Transverse colon (tissue), 4 donors: ENCODE results near the gene TMEM163. TPM values are rescaled to one million over a fixed set of nuclear protein-coding genes. Genes with fewer than 3 reads are reported as not detected.

Experiments
- DNase-seq: peaks from one replicate; pipeline ENCODE4 v3.0.0-alpha.2; 2019
- H3K27ac ChIP-seq, 4 donors: fragments of 200-600 bp; sonication (generic); 2 replicates each; pipeline ENCODE4 v1.5.1; 2016 to 2018; ENCODE audit warnings: inconsistent platforms in 4 of 4
- H3K27me3 ChIP-seq: fragments of 200-600 bp; sonication (generic); 2 replicates; pipeline ENCODE4 v1.5.1; 2017; ENCODE audit warnings: inconsistent platforms
- H3K36me3 ChIP-seq, 4 donors: fragments of 200-600 bp; sonication (generic); 2 replicates each; pipeline ENCODE4 v1.5.1; 2017 to 2019; ENCODE audit warnings: inconsistent platforms in 4 of 4
- H3K4me1 ChIP-seq, 4 donors: fragments of 200-600 bp; sonication (generic); 2 replicates each; pipeline ENCODE4 v1.5.1; 2017 to 2020; ENCODE audit warnings: inconsistent platforms in 4 of 4
- H3K4me3 ChIP-seq, 4 donors: fragments of 200-600 bp; sonication (generic); 1 replicate in 1 of 4; 2 replicates in 3 of 4; pipeline versions ENCODE4 v1.5.1 to v1.6.1; 2017 to 2019; ENCODE audit warnings: inconsistent platforms in 4 of 4
- H3K9me3 ChIP-seq, 2 donors: fragments of 200-600 bp; sonication (generic); 2 replicates each; pipeline ENCODE4 v1.5.1; 2017 to 2019; ENCODE audit warnings: inconsistent platforms in 2 of 2
- EP300 ChIP-seq: sonication (generic); formaldehyde crosslinking; IDR thresholded peaks from one replicate; pipeline ENCODE4 v1.6.1; 2017; ENCODE audit warnings: antibody characterized with exemption, low read depth
- POLR2A ChIP-seq: fragments of 450-650 bp; IDR thresholded peaks from one replicate; pipeline ENCODE4 v1.6.1; 2016; ENCODE audit warnings: antibody characterized with exemption, mild to moderate bottlenecking, moderate library complexity
- POLR2AphosphoS5 ChIP-seq, 3 donors: sonication (generic); formaldehyde crosslinking; IDR thresholded peaks; one replicate each; pipeline ENCODE4 v1.6.1; 2016; ENCODE audit warnings: antibody characterized with exemption in 3 of 3
- WGBS, 2 donors: methylation state at CpG; one replicate each; pipeline ENCODE4 v1.1.5; 2018; ENCODE audit warnings: low coverage in 1 of 2; 5-methylcytosine and 5-hydroxymethylcytosine counted together
- in situ Hi-C, 4 donors: fragments of 200-750 bp; cut with MboI; loops; one replicate each; pipeline versions ENCODE4 v1.15.0 to v1.15.1; 2017; ENCODE audit warnings: low sequenced_read_pairs in 3 of 4, low pct_ligation_motif_present in 1 of 4, low pct_unique_long_range_greater_than_20kb in 1 of 4
- intact Hi-C: fragments of 100-400 bp; cut with DNase I; formaldehyde crosslinking; loops from one replicate; pipeline ENCODE4 v1.15.1; 2023; ENCODE audit warnings: low total_unique reads
- total RNA-seq, 4 donors: library from RNA; depleted of rRNA; stranded (reverse); fragments of >200 nt; gene quantifications; one replicate each; pipeline ENCODE4 v1.1.0, GENCODE V29; 2016
- TF ChIP-seq, protein P1 (sequence below), 5 experiments: fragments of 200-600 bp in 3 of 5; fragments of 450-650 bp in 2 of 5; sonication (generic) in 3 of 5; IDR thresholded peaks; 1 replicate in 2 of 5; 2 replicates in 3 of 5; pipeline ENCODE4 v1.5.1; 2016 to 2017; ENCODE audit warnings: antibody characterized with exemption in 5 of 5, inconsistent platforms in 3 of 5, mild to moderate bottlenecking in 2 of 5, moderate library complexity in 1 of 5

Gene TMEM163
- total RNA-seq, 4 donors from 2014 or later: 0.48 TPM; not detected in 3

GRCh38 chr2:134549104-134549503 lies 169.7 kb downstream of the TMEM163 start:
- H3K27ac ChIP-seq: no peak overlapping the region
- H3K4me1 ChIP-seq: no peaks in the 10 kb centered on the region
- TF ChIP-seq POLR2A (no peak), POLR2AphosphoS5 (IDR thresholded peaks at IDR 0.05) (no peak), EP300 (no peak)
- TF ChIP-seq, protein P1, sequence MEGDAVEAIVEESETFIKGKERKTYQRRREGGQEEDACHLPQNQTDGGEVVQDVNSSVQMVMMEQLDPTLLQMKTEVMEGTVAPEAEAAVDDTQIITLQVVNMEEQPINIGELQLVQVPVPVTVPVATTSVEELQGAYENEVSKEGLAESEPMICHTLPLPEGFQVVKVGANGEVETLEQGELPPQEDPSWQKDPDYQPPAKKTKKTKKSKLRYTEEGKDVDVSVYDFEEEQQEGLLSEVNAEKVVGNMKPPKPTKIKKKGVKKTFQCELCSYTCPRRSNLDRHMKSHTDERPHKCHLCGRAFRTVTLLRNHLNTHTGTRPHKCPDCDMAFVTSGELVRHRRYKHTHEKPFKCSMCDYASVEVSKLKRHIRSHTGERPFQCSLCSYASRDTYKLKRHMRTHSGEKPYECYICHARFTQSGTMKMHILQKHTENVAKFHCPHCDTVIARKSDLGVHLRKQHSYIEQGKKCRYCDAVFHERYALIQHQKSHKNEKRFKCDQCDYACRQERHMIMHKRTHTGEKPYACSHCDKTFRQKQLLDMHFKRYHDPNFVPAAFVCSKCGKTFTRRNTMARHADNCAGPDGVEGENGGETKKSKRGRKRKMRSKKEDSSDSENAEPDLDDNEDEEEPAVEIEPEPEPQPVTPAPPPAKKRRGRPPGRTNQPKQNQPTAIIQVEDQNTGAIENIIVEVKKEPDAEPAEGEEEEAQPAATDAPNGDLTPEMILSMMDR (IDR thresholded peaks at IDR 0.05): no peak
- 82 to 86% methylated on average over 2 to 3 of the region's 3 CpGs for WGBS, 2 donors
- in situ Hi-C loops (no loop called here), intact Hi-C loops (no loop called here)
- no peaks in the 10 kb centered on the region for H3K27me3 ChIP-seq
- no peaks in the 10 kb centered on the region for H3K36me3 ChIP-seq
- DNase-seq: no peak
- no peaks in the 10 kb centered on the region for H3K9me3 ChIP-seq
- no peak overlapping the region for H3K4me3 ChIP-seq

GRCh38 chr2:134540990-134541389 lies 177.8 kb downstream of the TMEM163 start:
- Histone ChIP-seq H3K27me3 (no peaks in the 10 kb centered on the region), H3K9me3 (no peaks in the 10 kb centered on the region), H3K36me3 (no peaks in the 10 kb centered on the region), H3K4me3 (no peak overlapping the region), H3K27ac (no peak overlapping the region), H3K4me1 (no peaks in the 10 kb centered on the region)
- TF ChIP-seq, protein P1 (IDR thresholded peaks at IDR 0.05): no peak
- TF ChIP-seq EP300 (no peak), POLR2AphosphoS5 (IDR thresholded peaks at IDR 0.05) (no peak), POLR2A (no peak)
- in situ Hi-C loops (no loop called here), intact Hi-C loops (no loop called here)
- DNase-seq: no peak

DNA sequence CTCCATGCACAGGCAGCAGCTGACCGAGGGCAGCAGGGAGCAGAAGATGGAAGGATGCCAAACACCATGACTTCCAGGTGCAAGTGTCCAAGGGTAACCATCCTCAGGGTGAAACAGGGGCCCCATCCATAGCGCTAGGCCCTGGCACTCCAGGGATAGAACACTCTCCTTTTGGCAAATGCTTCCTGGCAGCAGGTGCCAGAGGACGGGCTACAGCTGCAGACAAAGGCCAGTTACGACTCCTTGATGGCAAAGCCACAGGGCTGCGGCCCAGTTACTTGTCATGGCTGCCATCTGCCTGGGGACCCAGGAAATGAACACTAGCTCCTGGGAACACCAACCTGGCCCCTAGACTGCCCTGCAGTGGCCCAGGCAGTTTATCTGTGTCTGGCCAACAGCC lies 178.8 kb downstream of the TMEM163 start:
- no peak for DNase-seq
- Histone ChIP-seq H3K4me1 (no peaks in the 10 kb centered on the region), H3K4me3 (no peak overlapping the region), H3K27ac (no peak overlapping the region), H3K9me3 (no peaks in the 10 kb centered on the region), H3K36me3 (no peaks in the 10 kb centered on the region), H3K27me3 (no peaks in the 10 kb centered on the region)
- TF ChIP-seq, protein P1 (IDR thresholded peaks at IDR 0.05): no peak
- TF ChIP-seq POLR2AphosphoS5 (IDR thresholded peaks at IDR 0.05): no peak
- no peak for TF ChIP-seq EP300
- TF ChIP-seq POLR2A: no peak
- WGBS, 2 donors: 60 to 67% methylated on average over 1 to 5 of the region's 5 CpGs
- intact Hi-C loops (no loop called here), in situ Hi-C loops (no loop called here)

GRCh38 chr2:134537702-134538101 lies 181.1 kb downstream of the TMEM163 start:
- no peak overlapping the region for H3K27ac ChIP-seq
- no peak overlapping the region for H3K4me3 ChIP-seq
- in situ Hi-C loops (no loop called here), intact Hi-C loops (no loop called here)
- 65 to 75% methylated on average over 4 of the region's 4 CpGs for WGBS, 2 donors
- H3K9me3 ChIP-seq: no peaks in the 10 kb centered on the region
- no peaks in the 10 kb centered on the region for H3K27me3 ChIP-seq
- no peaks in the 10 kb centered on the region for H3K4me1 ChIP-seq
- no peaks in the 10 kb centered on the region for H3K36me3 ChIP-seq
- no peak for DNase-seq
- TF ChIP-seq POLR2A: no peak
- TF ChIP-seq, protein P1 (IDR thresholded peaks at IDR 0.05): no peak
